K562 (cell line): ENCODE results near the gene GPER1. TPM values are rescaled to one million over a fixed set of nuclear protein-coding genes. Genes with fewer than 3 reads are reported as not detected.
A peak's percentile ranks its signal among the peaks of the same experiment; 100 is the strongest.

Source experiments
- polyA plus RNA-seq, 8 experiments: library from polyadenylated mRNA; depleted of rRNA in 4 of 8; stranded (reverse) in 5 of 8; unstranded in 3 of 8; fragments of >200 nt; fragmentation: Nextera tagmentation in 2 of 8; fragmentation: Illumina TruSeq in 1 of 8; extraction: Ambion mirVana in 2 of 8; extraction: Trizol in 1 of 8; gene quantifications; 2 replicates each; pipeline versions ENCODE4 v1.2.1 to v1.2.3, GENCODE V29; 2011 to 2014; ENCODE audit warnings: inconsistent platforms in 1 of 8, missing spikeins in 1 of 8
- total RNA-seq, 7 experiments: library from RNA; depleted of rRNA in 6 of 7; stranded (reverse); fragments of >200 nt in 6 of 7; fragmentation: Illumina TruSeq in 2 of 7; extraction: Trizol in 2 of 7; gene quantifications; 2 replicates each; pipeline versions ENCODE4 v1.2.1 to v1.2.3, GENCODE V29; 2011 to 2021; ENCODE audit warnings: low replicate concordance in 1 of 7
- TF ChIP-seq, protein P1 (sequence below): fragments of 200-600 bp; sonication (generic); IDR thresholded peaks from one replicate; pipeline ENCODE4 v1.6.1; 2012; ENCODE audit warnings: mild to moderate bottlenecking, low read depth, low read length, inconsistent platforms
- TF ChIP-seq, protein P2 (sequence below), 2 experiments: fragments of 450-650 bp in 1 of 2; sonication (generic) in 1 of 2; formaldehyde crosslinking in 1 of 2; IDR thresholded peaks in 1 of 2; conservative IDR thresholded peaks in 1 of 2; 2 replicates each; pipeline versions ENCODE4 v1.6.1 to v1.8.1; 2016 to 2023; ENCODE audit warnings: mild to moderate bottlenecking in 2 of 2, moderate library complexity in 2 of 2, inconsistent platforms in 1 of 2, missing genetic modification reagents in 1 of 2
- TF ChIP-seq, protein P3 (sequence below): fragments of 250-450 bp; sonication (Bioruptor Pico); IDR thresholded peaks from 2 replicates; pipeline ENCODE4 v1.4.0; 2020; ENCODE audit warnings: mild to moderate bottlenecking, moderate library complexity
- TF ChIP-seq, protein P4 (sequence below): fragments of 250-450 bp; sonication (Bioruptor Pico); IDR thresholded peaks from 2 replicates; pipeline ENCODE4 v1.4.0; 2020

Gene GPER1
- total and polyA plus RNA-seq, 9 of the 15 experiments (the other 6 are each of a cell fraction or from before 2014, with no cell fraction given): 0.04 to 0.09 (median 0.08) TPM; not detected in 6

DNA sequence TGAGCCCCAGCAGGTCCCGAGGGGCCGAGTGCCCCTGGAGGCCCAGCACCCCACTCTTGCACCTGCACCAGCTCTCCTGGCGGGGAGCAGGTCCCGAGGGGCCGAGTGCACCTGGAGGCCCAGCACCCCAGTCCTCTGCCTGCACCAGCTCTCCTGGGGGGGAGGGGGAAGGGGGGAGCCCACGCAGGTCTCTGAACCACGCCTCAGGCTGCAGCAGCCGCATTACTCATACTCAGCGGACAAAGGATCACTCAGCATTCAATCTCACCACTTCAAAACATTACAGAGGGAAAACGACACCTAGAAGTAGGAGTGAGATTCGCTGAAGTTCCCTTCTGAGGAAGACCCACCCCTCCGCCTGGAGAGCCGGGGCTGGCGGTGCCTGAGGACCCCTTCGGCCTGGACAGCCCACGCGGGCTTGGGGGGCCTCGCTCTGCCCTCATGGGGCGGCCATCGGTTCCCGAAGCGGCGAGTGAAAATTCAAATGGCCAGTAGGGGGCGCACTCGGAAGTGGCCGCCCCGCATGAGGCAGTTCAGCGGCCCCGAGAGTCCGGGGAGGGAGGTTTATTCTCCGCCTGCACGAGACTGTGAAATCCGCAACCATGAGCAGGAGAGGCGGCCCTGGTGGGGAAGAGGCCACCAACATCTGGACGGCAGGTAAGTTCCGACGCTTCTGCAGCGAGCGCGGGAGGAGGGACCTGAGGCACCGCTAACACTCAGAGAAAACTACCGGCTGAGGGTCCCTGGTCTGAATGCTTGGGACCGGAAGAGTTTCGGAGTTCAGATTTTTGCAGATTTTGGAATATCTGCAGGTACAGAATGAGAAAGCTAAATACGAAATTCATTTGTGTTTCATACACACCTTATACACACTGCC lies 1.1 kb upstream of the GPER1 start (continued):
- TF ChIP-seq, protein P1, sequence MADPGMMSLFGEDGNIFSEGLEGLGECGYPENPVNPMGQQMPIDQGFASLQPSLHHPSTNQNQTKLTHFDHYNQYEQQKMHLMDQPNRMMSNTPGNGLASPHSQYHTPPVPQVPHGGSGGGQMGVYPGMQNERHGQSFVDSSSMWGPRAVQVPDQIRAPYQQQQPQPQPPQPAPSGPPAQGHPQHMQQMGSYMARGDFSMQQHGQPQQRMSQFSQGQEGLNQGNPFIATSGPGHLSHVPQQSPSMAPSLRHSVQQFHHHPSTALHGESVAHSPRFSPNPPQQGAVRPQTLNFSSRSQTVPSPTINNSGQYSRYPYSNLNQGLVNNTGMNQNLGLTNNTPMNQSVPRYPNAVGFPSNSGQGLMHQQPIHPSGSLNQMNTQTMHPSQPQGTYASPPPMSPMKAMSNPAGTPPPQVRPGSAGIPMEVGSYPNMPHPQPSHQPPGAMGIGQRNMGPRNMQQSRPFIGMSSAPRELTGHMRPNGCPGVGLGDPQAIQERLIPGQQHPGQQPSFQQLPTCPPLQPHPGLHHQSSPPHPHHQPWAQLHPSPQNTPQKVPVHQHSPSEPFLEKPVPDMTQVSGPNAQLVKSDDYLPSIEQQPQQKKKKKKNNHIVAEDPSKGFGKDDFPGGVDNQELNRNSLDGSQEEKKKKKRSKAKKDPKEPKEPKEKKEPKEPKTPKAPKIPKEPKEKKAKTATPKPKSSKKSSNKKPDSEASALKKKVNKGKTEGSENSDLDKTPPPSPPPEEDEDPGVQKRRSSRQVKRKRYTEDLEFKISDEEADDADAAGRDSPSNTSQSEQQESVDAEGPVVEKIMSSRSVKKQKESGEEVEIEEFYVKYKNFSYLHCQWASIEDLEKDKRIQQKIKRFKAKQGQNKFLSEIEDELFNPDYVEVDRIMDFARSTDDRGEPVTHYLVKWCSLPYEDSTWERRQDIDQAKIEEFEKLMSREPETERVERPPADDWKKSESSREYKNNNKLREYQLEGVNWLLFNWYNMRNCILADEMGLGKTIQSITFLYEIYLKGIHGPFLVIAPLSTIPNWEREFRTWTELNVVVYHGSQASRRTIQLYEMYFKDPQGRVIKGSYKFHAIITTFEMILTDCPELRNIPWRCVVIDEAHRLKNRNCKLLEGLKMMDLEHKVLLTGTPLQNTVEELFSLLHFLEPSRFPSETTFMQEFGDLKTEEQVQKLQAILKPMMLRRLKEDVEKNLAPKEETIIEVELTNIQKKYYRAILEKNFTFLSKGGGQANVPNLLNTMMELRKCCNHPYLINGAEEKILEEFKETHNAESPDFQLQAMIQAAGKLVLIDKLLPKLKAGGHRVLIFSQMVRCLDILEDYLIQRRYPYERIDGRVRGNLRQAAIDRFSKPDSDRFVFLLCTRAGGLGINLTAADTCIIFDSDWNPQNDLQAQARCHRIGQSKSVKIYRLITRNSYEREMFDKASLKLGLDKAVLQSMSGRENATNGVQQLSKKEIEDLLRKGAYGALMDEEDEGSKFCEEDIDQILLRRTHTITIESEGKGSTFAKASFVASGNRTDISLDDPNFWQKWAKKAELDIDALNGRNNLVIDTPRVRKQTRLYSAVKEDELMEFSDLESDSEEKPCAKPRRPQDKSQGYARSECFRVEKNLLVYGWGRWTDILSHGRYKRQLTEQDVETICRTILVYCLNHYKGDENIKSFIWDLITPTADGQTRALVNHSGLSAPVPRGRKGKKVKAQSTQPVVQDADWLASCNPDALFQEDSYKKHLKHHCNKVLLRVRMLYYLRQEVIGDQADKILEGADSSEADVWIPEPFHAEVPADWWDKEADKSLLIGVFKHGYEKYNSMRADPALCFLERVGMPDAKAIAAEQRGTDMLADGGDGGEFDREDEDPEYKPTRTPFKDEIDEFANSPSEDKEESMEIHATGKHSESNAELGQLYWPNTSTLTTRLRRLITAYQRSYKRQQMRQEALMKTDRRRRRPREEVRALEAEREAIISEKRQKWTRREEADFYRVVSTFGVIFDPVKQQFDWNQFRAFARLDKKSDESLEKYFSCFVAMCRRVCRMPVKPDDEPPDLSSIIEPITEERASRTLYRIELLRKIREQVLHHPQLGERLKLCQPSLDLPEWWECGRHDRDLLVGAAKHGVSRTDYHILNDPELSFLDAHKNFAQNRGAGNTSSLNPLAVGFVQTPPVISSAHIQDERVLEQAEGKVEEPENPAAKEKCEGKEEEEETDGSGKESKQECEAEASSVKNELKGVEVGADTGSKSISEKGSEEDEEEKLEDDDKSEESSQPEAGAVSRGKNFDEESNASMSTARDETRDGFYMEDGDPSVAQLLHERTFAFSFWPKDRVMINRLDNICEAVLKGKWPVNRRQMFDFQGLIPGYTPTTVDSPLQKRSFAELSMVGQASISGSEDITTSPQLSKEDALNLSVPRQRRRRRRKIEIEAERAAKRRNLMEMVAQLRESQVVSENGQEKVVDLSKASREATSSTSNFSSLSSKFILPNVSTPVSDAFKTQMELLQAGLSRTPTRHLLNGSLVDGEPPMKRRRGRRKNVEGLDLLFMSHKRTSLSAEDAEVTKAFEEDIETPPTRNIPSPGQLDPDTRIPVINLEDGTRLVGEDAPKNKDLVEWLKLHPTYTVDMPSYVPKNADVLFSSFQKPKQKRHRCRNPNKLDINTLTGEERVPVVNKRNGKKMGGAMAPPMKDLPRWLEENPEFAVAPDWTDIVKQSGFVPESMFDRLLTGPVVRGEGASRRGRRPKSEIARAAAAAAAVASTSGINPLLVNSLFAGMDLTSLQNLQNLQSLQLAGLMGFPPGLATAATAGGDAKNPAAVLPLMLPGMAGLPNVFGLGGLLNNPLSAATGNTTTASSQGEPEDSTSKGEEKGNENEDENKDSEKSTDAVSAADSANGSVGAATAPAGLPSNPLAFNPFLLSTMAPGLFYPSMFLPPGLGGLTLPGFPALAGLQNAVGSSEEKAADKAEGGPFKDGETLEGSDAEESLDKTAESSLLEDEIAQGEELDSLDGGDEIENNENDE: no peak
- TF ChIP-seq, protein P2, sequence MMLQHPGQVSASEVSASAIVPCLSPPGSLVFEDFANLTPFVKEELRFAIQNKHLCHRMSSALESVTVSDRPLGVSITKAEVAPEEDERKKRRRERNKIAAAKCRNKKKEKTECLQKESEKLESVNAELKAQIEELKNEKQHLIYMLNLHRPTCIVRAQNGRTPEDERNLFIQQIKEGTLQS (IDR thresholded peaks at IDR 0.05): peak; percentile 30; the same call in 1 of the 2 replicates
- TF ChIP-seq, protein P2 (CRISPR knock-in tag; conservative IDR thresholded peaks at IDR 0.05): no peak
- TF ChIP-seq, protein P3, sequence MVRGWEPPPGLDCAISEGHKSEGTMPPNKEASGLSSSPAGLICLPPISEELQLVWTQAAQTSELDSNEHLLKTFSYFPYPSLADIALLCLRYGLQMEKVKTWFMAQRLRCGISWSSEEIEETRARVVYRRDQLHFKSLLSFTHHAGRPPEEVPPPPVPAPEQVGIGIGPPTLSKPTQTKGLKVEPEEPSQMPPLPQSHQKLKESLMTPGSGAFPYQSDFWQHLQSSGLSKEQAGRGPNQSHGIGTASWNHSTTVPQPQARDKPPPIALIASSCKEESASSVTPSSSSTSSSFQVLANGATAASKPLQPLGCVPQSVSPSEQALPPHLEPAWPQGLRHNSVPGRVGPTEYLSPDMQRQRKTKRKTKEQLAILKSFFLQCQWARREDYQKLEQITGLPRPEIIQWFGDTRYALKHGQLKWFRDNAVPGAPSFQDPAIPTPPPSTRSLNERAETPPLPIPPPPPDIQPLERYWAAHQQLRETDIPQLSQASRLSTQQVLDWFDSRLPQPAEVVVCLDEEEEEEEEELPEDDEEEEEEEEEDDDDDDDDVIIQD: no peak
- TF ChIP-seq, protein P4, sequence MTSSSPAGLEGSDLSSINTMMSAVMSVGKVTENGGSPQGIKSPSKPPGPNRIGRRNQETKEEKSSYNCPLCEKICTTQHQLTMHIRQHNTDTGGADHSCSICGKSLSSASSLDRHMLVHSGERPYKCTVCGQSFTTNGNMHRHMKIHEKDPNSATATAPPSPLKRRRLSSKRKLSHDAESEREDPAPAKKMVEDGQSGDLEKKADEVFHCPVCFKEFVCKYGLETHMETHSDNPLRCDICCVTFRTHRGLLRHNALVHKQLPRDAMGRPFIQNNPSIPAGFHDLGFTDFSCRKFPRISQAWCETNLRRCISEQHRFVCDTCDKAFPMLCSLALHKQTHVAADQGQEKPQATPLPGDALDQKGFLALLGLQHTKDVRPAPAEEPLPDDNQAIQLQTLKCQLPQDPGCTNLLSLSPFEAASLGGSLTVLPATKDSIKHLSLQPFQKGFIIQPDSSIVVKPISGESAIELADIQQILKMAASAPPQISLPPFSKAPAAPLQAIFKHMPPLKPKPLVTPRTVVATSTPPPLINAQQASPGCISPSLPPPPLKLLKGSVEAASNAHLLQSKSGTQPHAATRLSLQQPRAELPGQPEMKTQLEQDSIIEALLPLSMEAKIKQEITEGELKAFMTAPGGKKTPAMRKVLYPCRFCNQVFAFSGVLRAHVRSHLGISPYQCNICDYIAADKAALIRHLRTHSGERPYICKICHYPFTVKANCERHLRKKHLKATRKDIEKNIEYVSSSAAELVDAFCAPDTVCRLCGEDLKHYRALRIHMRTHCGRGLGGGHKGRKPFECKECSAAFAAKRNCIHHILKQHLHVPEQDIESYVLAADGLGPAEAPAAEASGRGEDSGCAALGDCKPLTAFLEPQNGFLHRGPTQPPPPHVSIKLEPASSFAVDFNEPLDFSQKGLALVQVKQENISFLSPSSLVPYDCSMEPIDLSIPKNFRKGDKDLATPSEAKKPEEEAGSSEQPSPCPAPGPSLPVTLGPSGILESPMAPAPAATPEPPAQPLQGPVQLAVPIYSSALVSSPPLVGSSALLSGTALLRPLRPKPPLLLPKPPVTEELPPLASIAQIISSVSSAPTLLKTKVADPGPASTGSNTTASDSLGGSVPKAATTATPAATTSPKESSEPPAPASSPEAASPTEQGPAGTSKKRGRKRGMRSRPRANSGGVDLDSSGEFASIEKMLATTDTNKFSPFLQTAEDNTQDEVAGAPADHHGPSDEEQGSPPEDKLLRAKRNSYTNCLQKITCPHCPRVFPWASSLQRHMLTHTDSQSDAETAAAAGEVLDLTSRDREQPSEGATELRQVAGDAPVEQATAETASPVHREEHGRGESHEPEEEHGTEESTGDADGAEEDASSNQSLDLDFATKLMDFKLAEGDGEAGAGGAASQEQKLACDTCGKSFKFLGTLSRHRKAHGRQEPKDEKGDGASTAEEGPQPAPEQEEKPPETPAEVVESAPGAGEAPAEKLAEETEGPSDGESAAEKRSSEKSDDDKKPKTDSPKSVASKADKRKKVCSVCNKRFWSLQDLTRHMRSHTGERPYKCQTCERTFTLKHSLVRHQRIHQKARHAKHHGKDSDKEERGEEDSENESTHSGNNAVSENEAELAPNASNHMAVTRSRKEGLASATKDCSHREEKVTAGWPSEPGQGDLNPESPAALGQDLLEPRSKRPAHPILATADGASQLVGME (CRISPR knock-in tag): no peak
